RPMI7951 (cell line): ENCODE measurements around the gene GET3. TPM values are rescaled to one million over a fixed set of nuclear protein-coding genes. Genes with fewer than 3 reads are reported as not detected.
"Not testable (repeated sequence)": the region's sequence is repeated elsewhere in the genome, so short reads cannot be mapped to it uniquely, and the experiment has no call there.

Experiments used
- DNase-seq: peaks from one replicate; pipeline ENCODE4 v3.0.0-alpha.2; 2012; ENCODE audit warnings: low read depth
- total RNA-seq: library from RNA; depleted of rRNA; stranded (reverse); fragments of >200 nt; shearing (Covaris generic); gene quantifications from 2 replicates; pipeline ENCODE4 v1.2.3, GENCODE V29; 2014

GET3 gene
- total RNA-seq, 1 experiment from 2014 or later, result 127 TPM

DNA sequence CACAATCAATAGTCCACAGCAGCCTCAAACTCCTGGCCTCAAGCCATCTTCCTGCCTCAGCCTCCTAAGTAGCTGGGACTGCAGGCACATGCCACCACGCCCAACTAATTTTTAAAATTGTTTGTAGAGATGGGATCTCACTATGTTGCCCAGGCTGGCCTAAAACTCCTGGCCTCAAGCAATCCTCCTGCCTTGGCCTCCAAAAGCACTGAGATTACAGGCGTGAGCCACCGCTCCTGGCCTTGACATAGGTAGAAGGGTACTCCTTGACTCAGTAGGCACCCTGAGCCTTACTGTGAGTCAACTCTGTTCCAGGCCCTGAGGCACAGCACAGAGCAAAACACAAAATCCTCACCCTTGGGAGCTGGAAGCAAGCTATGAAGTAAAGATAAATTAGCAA lies 21.4 kb upstream of the GET3 start:
- no peak for DNase-seq

DNA sequence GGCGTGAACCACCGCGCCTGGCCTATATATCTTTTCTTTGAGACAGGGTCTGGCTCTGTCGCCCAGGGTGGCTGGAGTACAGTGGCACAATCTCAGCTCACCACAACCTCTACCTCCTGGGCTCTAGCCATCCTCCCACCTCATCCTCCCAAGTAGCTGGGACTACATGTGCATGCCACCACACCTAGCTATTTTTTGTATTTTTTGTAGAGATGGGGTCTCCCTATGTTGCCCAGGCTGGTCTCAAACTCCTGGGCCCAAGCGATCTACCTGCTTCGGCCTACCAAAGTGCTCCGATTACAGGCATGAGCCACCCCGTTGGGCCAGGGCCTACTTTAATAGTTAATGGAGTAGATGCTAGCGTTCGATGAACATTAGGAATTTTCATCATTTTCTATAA lies 17.0 kb upstream of the GET3 start:
- no peak for DNase-seq

DNA sequence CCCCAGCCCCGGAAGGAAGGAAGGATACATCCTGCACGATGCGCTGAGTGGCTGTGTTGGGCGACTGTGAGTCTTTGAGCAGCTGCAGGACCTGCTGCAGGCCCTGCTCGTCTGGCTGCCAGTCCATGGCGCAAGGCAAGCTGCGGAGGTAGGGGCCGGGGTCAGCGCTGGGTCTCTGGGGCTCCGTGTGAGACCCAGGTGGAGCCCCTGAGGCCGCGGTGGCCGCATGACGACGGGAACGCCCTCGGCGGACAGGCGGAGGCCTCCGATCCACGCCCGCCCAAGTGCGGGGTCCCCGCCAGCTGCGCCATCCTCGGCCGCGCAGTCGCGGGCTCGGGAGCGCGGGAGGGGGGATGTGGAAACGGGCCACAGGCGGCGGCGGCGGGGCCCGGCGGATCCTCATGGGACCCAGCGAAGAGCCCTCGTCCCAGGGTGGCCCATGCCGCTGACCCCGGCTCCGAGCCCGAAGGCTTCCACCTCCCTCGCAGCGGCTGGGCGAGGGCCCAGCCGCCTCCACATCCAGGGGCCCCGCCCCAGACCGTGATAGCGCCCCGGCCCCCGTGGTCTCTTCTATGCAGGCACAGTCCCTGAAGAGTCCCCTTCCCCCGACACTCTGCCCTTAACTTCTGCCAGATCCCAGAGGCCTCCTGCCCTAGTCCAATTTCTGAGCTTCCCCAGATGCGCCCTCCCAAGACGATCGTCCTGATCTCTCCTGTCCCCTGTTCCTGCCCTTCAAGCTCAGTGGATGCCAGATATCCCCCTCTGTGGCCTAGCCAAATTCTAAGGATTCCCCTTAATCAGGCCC lies 16.2 kb upstream of the GET3 start:
- no peak for DNase-seq

DNA sequence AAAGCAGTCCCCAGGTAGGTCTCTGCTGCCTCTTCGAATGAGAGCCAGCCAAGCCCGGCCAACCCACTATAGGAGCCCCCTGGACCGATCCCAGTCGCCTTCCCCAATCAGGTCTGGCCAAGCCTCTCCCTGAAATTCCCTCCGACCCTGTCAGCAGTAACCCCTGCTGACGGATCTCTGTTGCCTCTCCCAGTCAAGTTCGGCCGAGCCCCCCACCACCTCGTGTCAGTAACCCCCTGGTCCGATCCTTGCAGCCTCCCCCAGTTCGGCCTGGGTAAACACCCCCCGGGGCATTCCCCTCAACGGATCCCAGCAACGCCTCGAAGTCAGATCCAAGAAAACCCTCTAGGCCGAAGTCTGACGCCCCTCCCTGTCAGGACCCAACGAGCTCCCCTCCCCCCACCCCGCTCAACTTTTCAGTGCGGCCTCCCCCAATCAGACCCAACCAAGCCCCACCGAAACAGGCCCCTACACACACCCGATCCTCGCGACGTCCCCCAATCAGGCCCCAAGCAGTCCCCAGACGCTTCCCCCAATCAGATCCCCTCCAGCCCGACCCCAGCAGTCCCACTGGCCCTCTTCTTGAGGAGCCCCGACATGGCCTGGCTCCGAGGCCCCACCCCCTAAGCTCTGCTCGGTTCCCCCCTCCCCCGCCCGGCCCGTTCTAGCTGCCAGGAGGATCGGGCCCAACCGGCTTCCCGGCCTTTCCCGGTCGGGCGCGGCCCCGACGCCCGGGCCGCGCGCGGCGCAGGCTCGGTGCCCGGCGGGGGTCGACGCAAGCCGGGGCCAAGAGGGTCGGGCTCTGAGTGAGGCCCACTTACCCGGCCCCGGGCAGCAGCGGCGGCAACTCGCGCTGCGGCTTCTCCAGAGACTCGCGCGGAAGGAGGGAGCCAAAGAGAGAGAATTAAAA lies 15.4 kb upstream of the GET3 start:
- peak; percentile 69 for DNase-seq

DNA sequence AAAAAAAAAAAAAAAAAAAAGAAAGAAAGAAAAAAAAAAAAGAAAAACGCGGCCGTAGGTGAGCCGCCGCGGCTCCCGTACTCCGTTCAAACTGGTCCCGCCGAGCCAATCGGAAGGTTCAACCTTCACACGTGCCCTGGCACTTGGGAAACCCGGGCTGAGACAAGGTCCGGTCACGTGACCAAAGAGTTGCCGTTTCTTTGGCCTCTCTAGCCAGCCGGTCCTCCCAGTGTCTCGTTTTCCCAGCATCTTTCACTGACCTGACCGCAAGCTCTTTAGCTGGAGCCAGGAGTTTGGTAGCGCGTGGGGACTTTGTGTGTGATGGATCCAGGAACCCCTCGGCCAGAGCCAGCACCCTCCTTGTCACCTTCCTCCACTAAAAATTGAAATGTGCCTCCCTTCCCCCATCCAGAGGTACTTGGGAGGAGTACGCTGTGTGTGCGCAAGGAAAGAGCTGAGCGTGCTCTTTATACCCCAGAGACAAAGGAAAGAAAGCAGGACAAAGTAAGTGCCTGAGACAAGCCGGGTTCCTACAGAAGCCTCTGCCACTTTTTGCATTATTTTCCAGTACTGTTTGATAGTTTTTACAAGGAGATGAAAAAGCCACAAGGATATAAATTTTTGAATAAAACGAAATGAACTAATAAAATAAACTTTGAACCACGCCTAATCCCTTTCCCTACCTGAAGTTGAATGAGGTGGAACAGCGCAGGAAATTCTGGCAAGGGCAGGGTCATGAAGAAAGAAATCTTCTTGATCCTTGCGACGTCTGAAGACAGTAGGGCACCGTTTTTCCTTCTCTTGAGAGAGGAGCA lies 14.5 kb upstream of the GET3 start:
- peak; percentile 99 for DNase-seq

DNA sequence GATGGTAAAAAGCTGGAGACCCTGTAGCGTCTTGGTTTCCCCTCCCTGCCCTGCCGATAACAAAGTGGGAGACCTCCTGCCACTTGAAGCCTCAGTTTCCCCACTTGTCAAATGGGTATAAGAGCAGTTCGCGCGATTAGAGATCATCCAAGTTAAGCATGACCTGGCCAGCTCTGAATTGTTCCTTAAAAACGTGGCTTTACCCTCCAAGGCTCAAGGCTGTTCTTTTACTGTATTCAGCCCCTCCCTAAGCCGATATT lies 14.0 kb upstream of the GET3 start:
- DNase-seq, result no peak

DNA sequence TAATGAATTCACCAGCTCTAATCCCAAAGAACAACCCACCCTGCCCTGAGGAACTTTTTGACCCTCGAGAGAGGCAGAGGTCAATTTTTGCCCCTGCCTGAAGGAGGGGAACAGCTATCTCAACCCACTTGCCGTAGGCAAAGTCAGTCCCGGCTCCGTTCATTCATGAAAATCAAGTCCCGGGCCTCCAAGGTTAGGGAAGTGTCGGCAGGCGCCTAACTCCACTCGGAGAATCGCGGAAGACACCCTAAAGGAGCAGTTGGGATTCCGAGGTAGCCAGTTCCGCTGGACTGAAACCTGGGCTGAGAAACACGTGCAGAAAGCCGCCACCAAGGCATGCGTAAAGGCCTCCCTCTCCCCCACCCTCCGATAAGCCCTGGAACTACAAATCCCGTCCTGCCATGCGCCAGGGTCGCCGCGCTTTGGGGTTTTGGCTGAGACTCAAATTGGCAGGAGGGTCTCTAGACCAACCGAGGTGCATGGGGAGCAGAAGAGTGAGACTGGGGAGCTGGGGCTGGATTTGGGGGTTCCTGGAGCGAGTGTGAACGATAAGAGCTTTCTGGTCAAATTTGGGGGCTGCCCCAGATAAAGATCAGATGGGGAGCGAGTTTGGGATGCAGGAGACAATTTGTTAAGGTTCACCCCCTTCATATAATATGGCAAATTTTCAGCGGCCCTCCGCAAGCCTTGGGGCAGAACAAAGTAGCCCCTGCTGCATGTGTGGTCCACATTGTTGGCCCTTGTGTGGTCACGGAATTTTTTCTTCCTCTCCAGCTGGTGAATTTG lies 13.5 kb upstream of the GET3 start, which contains the start of gene TNPO2:
TNPO2 (minus strand) TSS at position 292 of the 786 bp plus-strand sequence. CDS start 2,955 bp downstream, outside the sequence.
- DNase-seq, result peak; percentile 72

DNA sequence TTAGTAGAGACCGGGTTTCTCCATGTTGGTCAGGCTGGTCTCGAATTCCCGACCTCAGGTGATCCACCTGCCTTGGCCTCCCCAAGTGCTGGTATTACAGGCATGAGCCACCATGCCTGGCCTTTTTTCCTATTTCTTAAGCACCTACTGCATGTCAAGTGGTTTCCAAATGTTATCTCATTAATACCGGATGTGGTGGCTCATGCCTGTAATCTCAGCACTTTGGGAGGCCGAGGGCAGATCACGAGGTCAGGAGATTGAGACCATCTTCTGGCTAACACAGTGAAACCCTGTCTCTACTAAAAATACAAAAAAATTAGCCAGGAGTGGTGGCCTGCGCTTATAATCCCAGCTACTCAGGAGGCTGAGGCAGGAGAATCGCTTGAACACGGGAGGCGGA lies 11.7 kb upstream of the GET3 start:
- not testable (repeated sequence) for DNase-seq

DNA sequence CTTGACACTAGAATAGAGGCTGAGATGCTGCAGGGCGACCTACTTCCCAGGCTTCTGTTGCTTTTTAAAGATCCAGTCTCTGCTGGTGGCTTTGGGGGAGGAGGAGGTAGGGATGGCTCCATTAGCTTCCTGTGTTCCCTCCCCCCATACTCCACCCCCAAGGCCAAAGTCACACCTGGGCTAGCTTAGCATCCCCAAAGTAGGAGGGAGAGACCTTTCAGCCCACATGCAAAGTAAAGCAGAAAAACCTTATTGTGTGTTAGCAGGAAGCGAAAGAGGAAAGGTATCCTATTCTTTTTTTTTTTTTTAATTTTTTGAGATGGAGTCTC lies 10.3 kb upstream of the GET3 start:
- DNase-seq, result no peak

DNA sequence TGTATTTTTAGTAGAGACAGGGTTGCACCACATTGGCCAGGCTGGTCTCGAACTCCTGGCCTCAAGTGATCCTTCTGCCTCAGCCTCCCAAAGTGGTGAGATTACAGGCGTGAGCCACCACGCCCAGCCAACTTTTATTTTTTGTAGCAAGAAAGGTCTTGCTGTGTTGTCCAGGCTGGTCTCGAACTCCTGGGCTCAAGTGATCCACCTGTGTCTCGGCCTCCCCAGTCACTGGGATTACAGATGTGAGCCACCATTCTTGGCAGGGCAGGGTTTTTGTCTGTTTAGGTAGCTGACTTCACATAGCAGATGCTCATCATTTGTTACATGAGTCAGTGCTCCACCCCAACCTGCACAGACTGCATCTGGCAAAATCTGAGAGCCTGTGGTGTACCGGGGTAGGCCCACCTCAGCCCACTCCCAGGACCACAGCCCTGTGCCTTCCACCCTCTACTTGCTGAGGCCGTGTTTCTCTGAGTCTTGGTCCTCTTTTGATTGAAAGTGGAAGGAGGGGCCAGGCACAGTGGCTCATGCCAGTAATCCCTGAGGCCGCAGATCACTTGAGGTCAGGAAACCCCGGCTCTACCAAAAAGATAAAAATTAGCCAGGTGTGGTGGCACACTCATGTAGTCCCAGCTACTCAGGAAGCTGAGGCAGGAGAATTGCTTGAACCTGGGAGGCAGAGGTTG lies 9.4 kb upstream of the GET3 start:
- no peak for DNase-seq

DNA sequence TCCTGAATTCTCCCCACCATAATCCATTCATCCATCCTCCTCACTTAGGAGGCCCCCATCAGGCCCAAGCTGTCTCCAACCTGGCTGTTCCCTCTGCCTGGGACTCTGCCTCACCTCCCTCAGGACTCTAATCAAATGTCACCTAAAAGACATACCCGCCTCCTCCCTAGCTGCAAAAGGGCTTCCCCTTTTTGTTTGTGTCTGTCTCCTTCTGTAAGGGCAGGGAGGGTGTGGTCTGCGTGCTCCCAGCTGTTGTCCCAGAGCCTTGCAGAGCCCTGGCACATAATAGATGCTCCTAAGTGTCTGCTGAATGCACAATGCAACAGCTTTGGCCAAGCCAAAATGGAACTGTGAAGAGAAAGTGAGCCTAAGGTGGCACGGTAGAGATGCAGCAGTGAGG lies 7.2 kb upstream of the GET3 start:
- DNase-seq, result no peak

DNA sequence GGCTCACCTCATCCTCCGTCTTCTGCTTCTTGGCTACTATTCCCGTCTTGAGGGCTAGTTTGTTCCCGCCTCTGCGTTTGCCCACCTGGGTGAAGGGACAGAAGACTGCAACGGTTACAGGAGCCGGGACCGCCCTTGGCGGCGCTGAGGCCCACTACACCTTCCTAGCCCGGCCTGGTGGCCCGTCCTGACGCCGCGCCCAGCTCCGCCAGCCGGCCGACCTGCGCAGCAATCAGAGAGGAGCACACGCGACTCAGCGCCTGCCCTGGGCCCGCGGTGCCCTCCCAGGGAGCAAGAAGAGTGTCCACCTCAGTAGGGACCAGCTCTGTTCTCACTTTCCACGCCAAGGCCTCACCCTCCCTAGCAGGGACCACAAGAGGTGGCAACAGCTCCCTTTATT lies 6.0 kb upstream of the GET3 start:
- no peak for DNase-seq

DNA sequence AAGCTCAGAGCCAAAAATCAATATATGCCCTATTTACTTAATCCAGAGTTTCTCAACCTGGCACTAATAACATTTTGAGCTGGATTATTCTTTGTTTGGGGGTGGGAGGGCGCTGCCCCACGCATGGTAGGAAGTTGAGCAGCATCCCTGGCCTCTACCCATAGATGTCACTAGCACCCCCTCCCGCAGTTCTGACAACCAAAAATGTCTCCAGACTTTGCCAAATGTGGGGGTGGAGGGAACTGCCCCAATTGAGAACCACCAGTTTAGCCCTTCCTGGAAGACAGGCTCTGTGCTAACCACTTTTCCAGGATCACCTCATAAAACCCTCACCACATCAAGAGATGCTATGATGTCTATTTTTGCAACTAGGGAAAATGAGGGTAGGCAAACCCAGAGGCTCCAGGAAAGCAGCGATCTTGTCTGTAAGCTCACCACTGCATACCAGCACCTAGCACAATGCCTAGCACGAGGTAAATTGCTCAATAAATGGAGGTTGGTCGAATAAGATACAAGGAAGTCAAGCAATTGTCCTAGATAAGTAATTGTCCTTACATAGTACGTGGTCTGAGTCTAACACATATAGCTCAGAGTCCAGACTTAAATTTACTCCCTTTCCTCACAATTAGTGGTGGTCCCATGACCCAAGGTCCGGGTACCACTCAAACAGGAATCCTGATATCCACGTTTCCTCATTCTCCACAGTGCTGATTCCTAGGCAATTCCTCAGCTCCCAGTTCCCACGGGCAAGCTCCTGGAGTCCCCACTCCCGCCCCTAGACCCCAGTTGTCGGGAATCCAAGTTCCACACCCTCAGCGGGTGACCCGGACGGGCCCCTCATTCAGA lies 3.7 kb upstream of the GET3 start:
- peak; percentile 51 for DNase-seq

DNA sequence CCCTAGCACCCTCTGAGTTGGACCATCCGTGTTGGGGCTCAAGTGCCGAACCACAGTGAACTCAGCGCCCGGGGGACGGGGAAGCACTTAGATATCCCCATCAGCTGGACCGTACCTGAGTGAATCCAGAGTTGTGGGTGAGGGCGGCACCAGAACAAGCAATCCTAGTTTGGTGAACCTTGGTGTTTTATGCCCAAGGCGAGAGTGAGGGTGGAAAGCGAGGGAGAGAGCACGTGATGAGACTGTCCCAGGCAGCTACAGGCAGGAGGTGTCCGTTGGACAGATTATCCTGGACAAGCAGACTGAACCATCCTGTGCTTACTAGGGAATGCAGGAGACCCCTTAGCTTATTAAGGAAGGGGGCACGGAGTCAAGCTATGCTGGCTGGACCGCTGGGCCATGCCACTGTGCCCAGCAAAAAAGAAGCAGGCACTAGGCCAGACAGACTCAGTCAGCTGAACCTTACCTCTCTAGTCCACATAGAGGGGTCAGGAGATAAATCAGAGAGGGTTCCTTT lies 596 bp downstream of the GET3 start:
- no peak for DNase-seq

DNA sequence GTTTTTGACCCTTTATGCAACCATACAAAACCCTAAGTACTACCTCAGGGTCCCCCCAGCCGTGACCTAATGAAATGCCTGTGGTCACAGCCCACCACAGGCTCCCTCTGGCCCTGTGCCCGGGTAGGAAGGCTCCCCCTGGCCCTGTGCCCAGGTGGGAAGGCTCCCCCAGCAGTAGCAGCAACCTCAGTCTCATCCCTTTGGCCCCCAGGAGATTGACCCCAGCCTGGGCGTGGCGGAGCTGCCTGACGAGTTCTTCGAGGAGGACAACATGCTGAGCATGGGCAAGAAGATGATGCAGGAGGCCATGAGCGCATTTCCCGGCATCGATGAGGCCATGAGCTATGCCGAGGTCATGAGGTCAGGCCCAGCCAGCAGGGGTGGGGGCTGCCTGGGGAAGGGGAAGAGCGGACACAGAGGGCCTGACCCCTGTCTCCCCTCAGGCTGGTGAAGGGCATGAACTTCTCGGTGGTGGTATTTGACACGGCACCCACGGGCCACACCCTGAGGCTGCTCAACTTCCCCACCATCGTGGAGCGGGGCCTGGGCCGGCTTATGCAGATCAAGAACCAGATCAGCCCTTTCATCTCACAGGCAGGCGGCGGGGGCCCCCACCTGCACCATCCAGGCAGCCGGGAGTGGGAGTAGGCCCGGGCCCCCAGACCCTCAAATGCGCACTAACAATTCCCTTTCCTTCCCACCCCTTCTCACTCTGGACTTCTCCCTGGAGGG lies 8.0 kb downstream of the GET3 start:
- DNase-seq, result no peak

DNA sequence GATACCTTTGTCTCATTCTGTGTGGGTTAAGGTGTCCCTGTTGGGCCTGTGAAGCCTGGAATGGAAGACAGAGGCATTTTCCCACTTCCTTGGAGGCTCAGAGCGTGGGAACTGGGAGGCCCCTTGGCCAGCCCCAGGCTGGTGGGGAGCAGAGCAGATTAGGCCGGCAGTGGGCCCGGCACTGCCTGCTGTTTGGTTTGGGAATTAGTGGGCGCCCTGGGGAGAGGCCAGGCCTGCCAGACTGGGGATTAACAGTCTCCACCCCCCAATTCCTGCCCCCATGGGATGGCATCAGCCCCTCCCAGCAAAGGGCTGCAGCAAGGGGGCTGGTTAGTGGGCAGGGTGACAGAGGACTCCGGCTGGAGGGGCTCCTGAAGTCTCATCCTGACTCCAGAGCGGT lies 11.2 kb downstream of the GET3 start:
- DNase-seq, result no peak

DNA sequence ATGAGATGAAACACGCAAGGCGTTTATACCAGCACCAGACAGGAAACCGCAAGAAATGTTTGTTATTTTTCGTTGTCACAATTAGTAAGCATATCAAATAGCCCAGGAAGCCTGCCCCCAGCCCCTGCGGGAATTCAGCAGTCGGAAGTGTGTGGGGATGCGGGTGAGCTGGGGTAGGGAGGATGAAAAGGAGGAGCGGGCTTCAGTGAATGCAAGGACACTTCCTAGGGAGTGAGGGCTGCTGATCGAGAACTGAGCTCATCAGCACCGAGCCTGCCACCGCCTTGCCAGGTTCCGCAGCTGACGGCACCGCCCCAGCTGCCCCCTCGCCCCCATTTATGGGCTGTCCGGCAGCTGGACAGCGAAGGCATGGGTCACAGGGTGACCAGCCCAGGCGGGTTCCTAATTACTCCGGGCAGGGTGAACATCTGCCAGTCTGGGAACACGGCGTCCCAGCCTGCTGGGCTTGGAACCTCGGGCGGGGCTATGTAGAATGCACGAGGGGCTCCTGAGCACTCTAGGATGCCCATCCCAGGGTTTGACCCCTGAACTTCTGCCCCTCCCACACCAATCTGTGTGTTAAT lies 12.7 kb downstream of the GET3 start:
- peak; percentile 46 for DNase-seq

DNA sequence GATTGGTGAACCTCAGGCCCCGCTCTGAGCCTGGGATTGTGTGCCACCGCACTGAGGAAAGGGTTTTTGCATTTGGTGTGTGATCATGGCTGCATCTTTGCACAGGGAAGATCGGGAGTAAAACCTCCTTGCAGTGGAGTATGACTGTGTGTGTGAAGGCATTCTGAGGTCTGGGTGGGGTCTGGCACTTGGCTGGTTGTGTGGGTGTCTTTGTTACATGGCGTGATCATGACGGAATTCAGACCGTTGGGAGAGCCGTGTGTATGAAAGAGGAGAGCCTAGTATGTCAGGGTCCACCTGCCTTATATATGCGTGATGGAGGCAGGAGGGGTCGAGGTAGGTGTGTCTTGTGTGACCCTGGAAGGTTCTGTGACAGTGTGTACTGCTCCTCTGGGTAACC lies 13.6 kb downstream of the GET3 start:
- no peak for DNase-seq

DNA sequence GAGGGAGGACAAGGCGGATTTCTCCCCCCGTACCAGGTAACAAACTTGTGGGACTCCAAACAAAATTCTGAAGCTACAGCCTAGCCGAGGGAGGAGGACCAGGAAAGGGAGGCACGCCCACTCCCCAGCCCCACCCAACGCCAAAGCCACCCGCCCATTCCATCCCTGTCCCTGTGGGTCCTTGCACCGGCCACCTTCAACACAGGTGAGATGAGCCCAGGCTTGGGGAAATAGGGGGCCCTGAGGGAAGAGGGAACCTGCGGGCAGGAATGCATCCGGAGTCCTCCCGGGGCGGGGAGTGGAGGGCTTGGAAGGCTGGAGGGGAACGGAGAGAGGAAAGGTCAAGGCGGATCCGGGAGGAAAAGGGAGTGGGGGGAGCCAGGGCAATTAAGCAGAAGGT lies 14.3 kb downstream of the GET3 start, which contains the start of gene BEST2:
BEST2 (plus strand) TSS at position 157 of the 400 bp plus-strand sequence. CDS start 802 bp downstream, outside the sequence.
- no peak for DNase-seq
